ENCODE data around the gene ZNF423.

ZNF423 gene

GRCh38 chr16:49622084-49622390, 233.9 kb downstream of the ZNF423 start:
- Histone ChIP-seq H3K4me1 (ENCODE audit: insufficient read depth, low read length, severe bottlenecking) (no peaks in the 10 kb centered on the region), H3K27me3 (ENCODE audit: insufficient read depth, low read length) (no peaks in the 10 kb centered on the region), H3K4me2 (ENCODE audit: low read length) (no peak overlapping the region), H4K20me1 (ENCODE audit: insufficient read depth, low read length) (no peaks in the 10 kb centered on the region), H3K4me3 (ENCODE audit: low read depth, low read length, poor library complexity, severe bottlenecking) (no peak overlapping the region), H3K27ac (ENCODE audit: low read depth, low read length, poor library complexity, severe bottlenecking) (no peak overlapping the region), H3K9me3 (ENCODE audit: low read length) (no peaks in the 10 kb centered on the region), H3K36me3 (ENCODE audit: insufficient read depth, low read length) (no peaks in the 10 kb centered on the region), H3K9ac (ENCODE audit: low read length) (no peak overlapping the region), H3K79me2 (ENCODE audit: insufficient read depth, low read length) (no peaks in the 10 kb centered on the region), H3K9me2 (ENCODE audit: low read depth, low read length) (no peaks in the 10 kb centered on the region), H3F3A (ENCODE audit: insufficient read depth, low read length) (no peaks in the 10 kb centered on the region), H2AFZ (ENCODE audit: low read length) (no peak overlapping the region)
- TF ChIP-seq EZH2 (IDR thresholded peaks at IDR 0.05; ENCODE audit: borderline replicate concordance, low read length) = no peak
- TF ChIP-seq CTCF (IDR thresholded peaks at IDR 0.05; ENCODE audit: low read length) = no peak

GRCh38 chr16:49621241-49622083, 234.4 kb downstream of the ZNF423 start:
- H2AFZ ChIP-seq (ENCODE audit: low read length) = no peak overlapping the region
- no peak overlapping the region for H3K9ac ChIP-seq (ENCODE audit: low read length)
- H3K27ac ChIP-seq (ENCODE audit: low read depth, low read length, poor library complexity, severe bottlenecking) = no peak overlapping the region

GRCh38 chr16:49620869-49621240, 235.1 kb downstream of the ZNF423 start:
- H3K79me2 ChIP-seq (ENCODE audit: insufficient read depth, low read length) = no peaks in the 10 kb centered on the region
- TF ChIP-seq EZH2 (IDR thresholded peaks at IDR 0.05; ENCODE audit: borderline replicate concordance, low read length) (no peak), CTCF (IDR thresholded peaks at IDR 0.05; ENCODE audit: low read length) (no peak)
- no peaks in the 10 kb centered on the region for H3K36me3 ChIP-seq (ENCODE audit: insufficient read depth, low read length)
- no peak overlapping the region for H3K4me3 ChIP-seq (ENCODE audit: low read depth, low read length, poor library complexity, severe bottlenecking)
- H3K27me3 ChIP-seq (ENCODE audit: insufficient read depth, low read length) = no peaks in the 10 kb centered on the region
- no peaks in the 10 kb centered on the region for H3F3A ChIP-seq (ENCODE audit: insufficient read depth, low read length)
- H3K9me2 ChIP-seq (ENCODE audit: low read depth, low read length) = no peaks in the 10 kb centered on the region
- no peaks in the 10 kb centered on the region for H3K4me1 ChIP-seq (ENCODE audit: insufficient read depth, low read length, severe bottlenecking)
- no peaks in the 10 kb centered on the region for H3K9me3 ChIP-seq (ENCODE audit: low read length)
- H3K4me2 ChIP-seq (ENCODE audit: low read length) = no peak overlapping the region
- H3K27ac ChIP-seq (ENCODE audit: low read depth, low read length, poor library complexity, severe bottlenecking) = no peak overlapping the region
- no peaks in the 10 kb centered on the region for H4K20me1 ChIP-seq (ENCODE audit: insufficient read depth, low read length)
- no peak overlapping the region for H2AFZ ChIP-seq (ENCODE audit: low read length)
- H3K9ac ChIP-seq (ENCODE audit: low read length) = no peak overlapping the region

More at GRCh38 chr16:49621241-49622083, 234.4 kb downstream of the ZNF423 start:
- Histone ChIP-seq H3K4me3 (ENCODE audit: low read depth, low read length, poor library complexity, severe bottlenecking) (no peak overlapping the region), H3K4me2 (ENCODE audit: low read length) (no peak overlapping the region), H3K9me2 (ENCODE audit: low read depth, low read length) (no peaks in the 10 kb centered on the region), H3F3A (ENCODE audit: insufficient read depth, low read length) (no peaks in the 10 kb centered on the region), H3K9me3 (ENCODE audit: low read length) (no peaks in the 10 kb centered on the region), H3K79me2 (ENCODE audit: insufficient read depth, low read length) (no peaks in the 10 kb centered on the region), H4K20me1 (ENCODE audit: insufficient read depth, low read length) (no peaks in the 10 kb centered on the region), H3K4me1 (ENCODE audit: insufficient read depth, low read length, severe bottlenecking) (no peaks in the 10 kb centered on the region), H3K36me3 (ENCODE audit: insufficient read depth, low read length) (no peaks in the 10 kb centered on the region), H3K27me3 (ENCODE audit: insufficient read depth, low read length) (no peaks in the 10 kb centered on the region)
- TF ChIP-seq EZH2 (IDR thresholded peaks at IDR 0.05; ENCODE audit: borderline replicate concordance, low read length) = no peak
- no peak for TF ChIP-seq CTCF (IDR thresholded peaks at IDR 0.05; ENCODE audit: low read length)
